ENCODE data around the gene ATP5MG.
"Not testable (repeated sequence)": the region's sequence is repeated elsewhere in the genome, so short reads cannot be mapped to it uniquely, and the experiment has no call there.

Gene ATP5MG

GRCh38 chr11:118406599-118407166, 5.3 kb downstream of the ATP5MG start:
- DNase-seq: peak in 2 of 51 donors; percentile 4 to 5

GRCh38 chr11:118410055-118410745, 8.8 kb downstream of the ATP5MG start:
- DNase-seq: no peak

DNA sequence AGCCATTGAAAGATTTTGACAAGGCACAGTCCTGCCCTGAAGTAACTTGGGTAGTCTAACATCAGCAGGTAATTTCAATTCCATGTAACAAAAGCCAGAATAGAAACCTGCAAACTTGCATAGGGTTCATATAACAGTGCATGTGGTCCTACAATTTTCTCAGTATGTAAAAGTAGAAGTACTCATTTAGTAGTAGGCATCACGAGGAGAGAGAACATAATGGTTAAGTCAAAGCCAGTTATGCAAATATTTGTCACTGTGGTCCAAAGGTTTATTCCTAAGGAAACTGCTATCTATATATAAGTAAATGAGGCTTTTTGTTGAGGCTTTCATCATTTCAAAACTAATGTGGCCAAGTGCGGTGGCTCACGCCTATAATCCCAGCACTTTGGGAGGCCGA, 10.1 kb downstream of the ATP5MG start:
- DNase-seq: no peak

- DNase-seq: no peak
These were observed 11.5 kb downstream of the ATP5MG start for GRCh38 chr11:118412921-118413320.

DNA sequence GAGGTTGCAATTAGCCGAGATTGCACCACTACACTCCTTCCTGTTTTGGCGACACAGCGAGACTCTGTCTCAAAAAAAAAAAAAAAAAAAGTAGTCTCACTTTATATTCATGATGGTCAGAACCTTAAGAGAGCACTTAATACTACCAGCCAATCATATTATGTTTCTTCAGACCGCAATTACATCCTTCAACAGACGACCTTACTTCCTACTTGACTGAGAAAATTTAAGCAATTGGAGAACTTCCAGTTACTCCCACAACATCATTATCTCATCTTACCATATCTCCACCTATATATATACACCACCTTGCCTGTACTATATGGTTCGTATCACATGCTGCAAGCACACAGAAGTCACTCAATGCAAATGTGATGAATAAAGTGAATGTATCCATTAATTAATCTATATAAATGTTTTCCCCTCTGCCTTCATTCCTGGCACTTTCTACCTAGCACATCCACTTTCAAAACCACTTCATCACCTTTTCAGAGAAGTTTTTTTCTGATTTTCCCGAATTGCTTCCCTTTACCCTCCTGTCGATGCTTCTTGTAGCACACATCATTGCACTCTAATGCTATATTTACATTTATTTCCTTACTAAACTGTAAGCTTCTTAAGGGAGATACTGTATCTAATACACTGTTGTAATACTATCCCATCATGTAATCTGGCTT, 13.8 kb downstream of the ATP5MG start:
- no peak for DNase-seq

DNA sequence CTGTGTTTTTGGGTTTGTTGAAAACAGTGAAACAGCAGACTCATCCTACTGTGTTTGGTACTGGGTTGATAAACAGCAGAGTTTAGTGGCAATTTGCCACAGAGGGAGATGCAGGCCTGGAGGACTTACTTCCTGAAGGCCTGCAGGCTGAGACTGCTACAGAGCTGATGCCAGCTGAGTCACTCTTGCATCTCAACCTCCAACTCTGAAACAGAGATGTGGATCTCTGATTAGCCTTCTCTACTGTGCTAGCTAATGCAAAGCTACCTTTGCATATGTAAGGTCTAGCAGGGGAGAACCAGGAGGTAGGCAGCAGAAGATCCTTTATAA, 14.3 kb downstream of the ATP5MG start:
- DNase-seq: peak in 2 of 51 donors; percentile 5

GRCh38 chr11:118416900-118417299, 15.5 kb downstream of the ATP5MG start:
- DNase-seq: not testable (repeated sequence)

DNA sequence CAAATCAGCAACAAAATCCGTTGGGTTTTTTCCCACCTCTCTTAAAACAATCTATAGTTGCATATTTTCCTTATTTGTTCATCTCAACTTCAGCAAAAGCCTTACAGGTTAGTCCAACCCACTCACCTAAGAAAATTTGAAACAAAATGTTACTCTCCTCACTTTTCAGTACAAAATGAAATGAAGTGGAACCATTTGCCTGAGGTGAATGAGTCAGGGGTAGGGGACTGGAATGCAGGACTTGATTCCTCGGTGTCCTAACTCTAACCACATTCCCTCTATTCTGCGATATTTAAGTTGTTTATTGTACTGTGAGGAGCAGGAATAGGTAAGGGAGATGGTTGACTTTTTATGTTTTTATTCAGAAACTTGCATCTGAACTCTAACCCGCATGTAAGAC, 16.4 kb downstream of the ATP5MG start:
- no peak for DNase-seq

- no peak for DNase-seq
These were observed 17.4 kb downstream of the ATP5MG start for GRCh38 chr11:118418766-118419165.

GRCh38 chr11:118427707-118428106, 26.3 kb downstream of the ATP5MG start:
- DNase-seq: no peak

GRCh38 chr11:118430956-118431355, 29.6 kb downstream of the ATP5MG start:
- DNase-seq: no peak

DNA sequence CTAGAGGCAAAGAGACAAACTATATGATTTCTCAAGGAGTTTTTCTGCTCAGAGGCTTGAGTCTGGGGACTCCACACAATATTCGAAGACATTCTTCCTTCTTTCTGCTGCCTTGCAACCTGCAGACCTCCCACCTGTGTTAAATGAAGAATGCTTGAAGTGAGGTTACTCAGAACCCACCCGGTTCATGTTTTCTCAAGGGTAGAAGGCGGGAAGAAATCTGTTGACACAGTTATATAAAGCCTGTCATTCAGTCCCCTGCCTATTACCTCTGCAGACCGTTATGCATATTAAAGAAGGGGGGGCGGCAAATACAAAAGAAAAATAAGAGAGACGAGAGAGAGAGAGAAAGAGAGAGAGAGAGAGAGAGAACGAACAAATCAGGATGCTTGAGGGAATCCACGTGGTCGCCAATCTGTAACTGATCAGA, 32.7 kb downstream of the ATP5MG start:
- peak in 1 of 51 donors; percentile 81 for DNase-seq

GRCh38 chr11:118434553-118435289, 33.3 kb downstream of the ATP5MG start:
- DNase-seq: peak in 23 of 51 donors; percentile 8 to 81 (median 34)

DNA sequence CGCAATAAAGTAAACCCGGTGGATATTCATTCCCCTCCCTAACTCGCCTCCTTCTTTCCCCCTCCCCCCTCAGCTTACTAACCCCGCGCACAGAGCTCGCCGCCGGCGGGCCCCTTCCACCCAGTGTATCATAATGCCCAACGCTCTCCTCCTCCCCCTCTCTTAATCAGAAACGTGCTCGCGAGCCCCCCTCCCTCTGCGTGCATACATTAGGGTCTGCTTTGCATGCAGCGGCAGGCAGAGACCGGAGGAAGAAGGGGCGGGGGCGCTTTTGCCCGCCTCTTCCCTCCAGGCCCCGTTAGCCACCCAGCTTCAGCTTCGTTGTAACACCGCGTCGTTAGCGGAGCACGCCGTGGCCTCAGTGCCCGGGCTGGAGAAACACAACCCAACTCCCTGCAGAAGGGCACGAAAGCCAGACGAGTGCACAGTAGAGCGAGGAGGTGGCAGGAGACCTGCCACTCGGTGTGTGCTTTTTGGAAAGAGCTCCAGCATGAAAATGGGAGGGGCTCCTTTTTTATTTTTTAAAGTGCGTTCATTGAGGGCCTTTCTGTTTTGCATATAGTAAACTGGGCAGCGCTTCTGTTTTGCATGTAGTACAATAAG, 34.0 kb downstream of the ATP5MG start:
- peak in 29 of 51 donors; percentile 13 to 85 (median 46) for DNase-seq

- peak; percentile 54 to 98 (median 94) for DNase-seq
These were observed 34.7 kb downstream of the ATP5MG start, which contains the start of gene KMT2A for GRCh38 chr11:118435893-118436624. KMT2A (plus strand) TSS chr11:118436492; CDS start chr11:118436513, 21 bp downstream.

GRCh38 chr11:118436639-118437207, 35.3 kb downstream of the ATP5MG start:
- DNase-seq: peak in 5 of 51 donors; percentile 22 to 46 (median 37)

DNA sequence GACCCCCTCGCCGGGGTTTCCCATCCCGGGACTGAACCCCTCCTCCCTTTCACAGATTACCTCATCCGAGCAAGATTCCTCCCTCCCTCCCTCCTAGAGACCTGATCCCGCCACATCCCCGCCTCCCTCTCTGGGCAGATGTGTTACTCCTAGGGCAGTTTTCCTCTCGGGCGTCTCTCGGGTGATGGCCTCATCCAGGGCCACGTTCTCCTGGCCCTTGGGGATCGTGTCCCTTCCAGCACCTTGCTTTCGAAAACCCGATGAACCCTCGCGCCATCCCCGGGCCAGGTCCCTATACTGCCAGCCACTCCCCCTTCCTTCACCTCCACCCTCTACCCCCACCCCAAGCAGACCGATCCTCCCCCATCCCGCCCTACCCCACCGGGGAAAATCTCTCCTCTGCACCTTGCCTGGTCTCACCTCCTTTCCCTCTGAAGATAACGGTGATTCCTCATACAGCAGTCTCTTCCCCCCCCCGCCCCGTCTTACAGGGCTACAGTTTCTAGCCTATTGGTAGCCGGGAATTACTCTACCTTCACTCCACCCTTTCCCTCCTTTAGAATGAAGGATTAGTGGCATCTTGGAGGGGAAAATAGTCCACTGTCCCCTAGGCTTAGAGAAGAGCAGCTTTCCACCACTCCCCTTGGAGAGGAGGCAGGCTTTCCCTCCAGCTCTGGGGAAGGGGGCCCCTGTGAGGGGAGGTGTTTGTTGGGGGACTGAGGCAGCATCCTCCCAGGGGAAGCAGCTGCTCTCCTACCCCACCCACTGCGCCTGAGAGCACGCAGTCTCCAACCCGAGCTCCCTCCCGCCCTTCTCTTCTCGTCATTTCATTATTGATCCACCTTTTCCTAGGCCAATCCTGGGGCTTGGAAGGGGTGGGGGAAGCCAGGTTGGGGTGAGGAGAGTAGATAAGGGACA, 36.1 kb downstream of the ATP5MG start:
- peak in 21 of 51 donors; percentile 4 to 65 (median 30) for DNase-seq

DNA sequence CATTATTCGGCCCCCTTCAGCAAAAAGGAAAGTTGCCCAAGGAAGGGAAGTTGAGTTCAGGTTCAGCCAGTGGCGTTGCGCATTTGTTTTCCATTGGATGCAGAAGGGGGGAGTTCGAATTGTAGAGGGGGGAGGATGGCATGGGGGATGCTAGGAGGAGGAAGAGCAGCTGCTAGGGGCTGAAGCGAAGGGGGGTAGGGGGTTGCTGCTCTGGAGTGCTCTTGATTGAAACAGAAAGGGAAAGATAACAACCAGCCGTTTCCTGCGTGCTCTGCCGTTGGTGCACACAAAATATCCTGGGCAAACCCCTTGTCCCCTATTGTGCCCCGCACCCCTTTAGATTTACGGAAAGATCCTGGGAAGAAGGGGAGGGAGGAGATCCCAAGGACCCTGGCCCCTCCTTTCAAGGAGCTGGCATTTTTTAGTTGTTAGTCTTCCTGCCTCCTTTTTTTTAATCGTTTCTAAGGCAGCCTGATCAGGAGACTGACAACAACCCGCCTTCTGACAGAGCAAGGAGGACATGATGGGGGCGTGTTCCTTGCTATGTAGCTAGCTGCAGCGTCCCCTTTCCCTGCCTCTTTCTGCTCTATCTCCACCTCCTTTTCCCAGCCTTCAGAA, 37.0 kb downstream of the ATP5MG start:
- DNase-seq: peak in 26 of 51 donors; percentile 5 to 70 (median 32)

GRCh38 chr11:118439646-118440045, 38.2 kb downstream of the ATP5MG start:
- no peak for DNase-seq

Data from hypothalamus (tissue), 51 donors.